Endothelial cell of umbilical vein (primary cell): Measurements from ENCODE around the gene CRYL1. TPM values are rescaled to one million over a fixed set of nuclear protein-coding genes. Genes with fewer than 3 reads are reported as not detected.

ENCODE experiments used
- BruUV-seq: library from RNA; stranded (reverse); fragments of 400-500 nt; replicated peaks from 2 replicates; lab custom pipeline; 2021; lab: Mats Ljungman, UMichigan
- CTCF ChIA-PET: fragments of 300-600, 350-600 bp; sonication (Branson Sonifier 250); formaldehyde crosslinking; loops from one replicate; lab custom pipeline; 2021; ENCODE audit warnings: antibody characterized with exemption, inconsistent platforms; lab: Charles Lee
- POLR2A ChIA-PET: fragments of 300-600, 350-600 bp; sonication (Branson Sonifier 250); formaldehyde crosslinking; loops from one replicate; lab custom pipeline; 2021; ENCODE audit warnings: antibody characterized with exemption, inconsistent platforms; lab: Charles Lee
- DNase-seq: peaks from one replicate; pipeline ENCODE4 v3.0.0-alpha.2; 2011; ENCODE audit warnings: low read depth, low spot score
- FAIRE-seq: peaks from 2 replicates; lab custom pipeline; 2011; peaks lifted over from hg19 to GRCh38; lab: Jason Lieb, UNC
- H2AFZ ChIP-seq: 2 replicates; pipeline ENCODE4 v1.6.0; 2012; ENCODE audit warnings: low read depth, low read length, control low read depth, inconsistent platforms
- H3K27ac ChIP-seq: 2 replicates; pipeline ENCODE4 v1.5.1; 2011; ENCODE audit warnings: low read depth, mild to moderate bottlenecking, control low read depth, low read length, moderate library complexity; ENCODE audit not compliant: insufficient read depth
- H3K27me3 ChIP-seq, 2 experiments: 2 replicates each; pipeline versions ENCODE4 v1.6.0 to v1.6.1; 2011; ENCODE audit warnings: low read length in 2 of 2, mixed read lengths in 1 of 2; ENCODE audit not compliant: control insufficient read depth in 2 of 2, insufficient read depth in 2 of 2
- H3K36me3 ChIP-seq, 2 experiments: 2 replicates in 1 of 2; 3 replicates in 1 of 2; pipeline ENCODE4 v1.5.1; 2011; ENCODE audit warnings: low read length in 2 of 2, mild to moderate bottlenecking in 1 of 2, moderate library complexity in 1 of 2; ENCODE audit not compliant: control insufficient read depth in 2 of 2, insufficient read depth in 2 of 2; ENCODE audit errors: extremely low read depth in 1 of 2
- H3K4me1 ChIP-seq: 3 replicates; pipeline ENCODE4 v1.5.1; 2011; ENCODE audit warnings: mild to moderate bottlenecking, low read length; ENCODE audit not compliant: control insufficient read depth, insufficient read depth; ENCODE audit errors: extremely low read depth
- H3K4me2 ChIP-seq: 2 replicates; pipeline ENCODE4 v1.6.1; 2011; ENCODE audit warnings: low read length, control low read depth, mixed read lengths; ENCODE audit not compliant: insufficient read depth
- H3K4me3 ChIP-seq, 3 experiments: fragments of 200-600 bp in 1 of 3; sonication (generic), shearing (Covaris generic) in 1 of 3; replicated peaks in 1 of 3; 2 replicates each; pipeline ENCODE4 v1.5.1; 2011 to 2016; ENCODE audit warnings: control low read depth in 3 of 3, low read length in 3 of 3, mild to moderate bottlenecking in 2 of 3, inconsistent platforms in 1 of 3, low read depth in 1 of 3, moderate library complexity in 1 of 3; ENCODE audit not compliant: insufficient read depth in 1 of 3
- H3K79me2 ChIP-seq: 2 replicates; pipeline ENCODE4 v1.6.0; 2012; ENCODE audit warnings: low read length, inconsistent platforms; ENCODE audit not compliant: control insufficient read depth, insufficient read depth
- H3K9ac ChIP-seq: replicated peaks from 2 replicates; pipeline ENCODE3; 2011; ENCODE audit warnings: low read length, control low read depth; ENCODE audit not compliant: insufficient read depth; ENCODE audit errors: extremely low read depth
- H3K9me1 ChIP-seq: replicated peaks from 3 replicates; pipeline ENCODE4 v1.6.0; 2011; ENCODE audit warnings: mild to moderate bottlenecking, low read length; ENCODE audit not compliant: control insufficient read depth, insufficient read depth; ENCODE audit errors: extremely low read depth
- H3K9me3 ChIP-seq: replicated peaks from 2 replicates; pipeline ENCODE4 v1.5.1; 2012; ENCODE audit warnings: low read length, inconsistent platforms; ENCODE audit not compliant: control insufficient read depth, insufficient read depth
- H4K20me1 ChIP-seq: replicated peaks from 2 replicates; pipeline ENCODE3; 2011; ENCODE audit warnings: mild to moderate bottlenecking, low read length; ENCODE audit not compliant: control insufficient read depth, insufficient read depth; ENCODE audit errors: extremely low read depth
- EZH2 ChIP-seq: IDR thresholded peaks from 2 replicates; pipeline ENCODE4 v1.6.1; 2012; ENCODE audit warnings: borderline replicate concordance, low read depth, mild to moderate bottlenecking, moderate library complexity, low read length, inconsistent platforms; ENCODE audit not compliant: severe bottlenecking
- FOS ChIP-seq: IDR thresholded peaks from 2 replicates; pipeline ENCODE4 v1.6.1; 2011; ENCODE audit warnings: mild to moderate bottlenecking, low read length, moderate library complexity, borderline replicate concordance; ENCODE audit not compliant: insufficient read depth
- GATA2 ChIP-seq: IDR thresholded peaks from 2 replicates; pipeline ENCODE4 v1.7.0; 2011; ENCODE audit warnings: low read depth, mild to moderate bottlenecking, moderate library complexity, mixed read lengths, low read length; ENCODE audit not compliant: insufficient read length, insufficient read depth
- JUN ChIP-seq: IDR thresholded peaks from 2 replicates; pipeline ENCODE4 v1.6.1; 2011; ENCODE audit warnings: borderline replicate concordance, low read depth; ENCODE audit not compliant: insufficient read length, insufficient read depth
- MAX ChIP-seq: IDR thresholded peaks from 2 replicates; pipeline ENCODE4 v1.6.1; 2011; ENCODE audit not compliant: insufficient read depth, insufficient read length
- MYC ChIP-seq: IDR thresholded peaks from one replicate; pipeline ENCODE4 v1.6.1; 2011; ENCODE audit warnings: mild to moderate bottlenecking, low read depth, low read length
- POLR2A ChIP-seq: IDR thresholded peaks from 2 replicates; pipeline ENCODE4 v1.6.1; 2012; ENCODE audit warnings: low read depth, mild to moderate bottlenecking, control low read depth, low read length
- POLR2AphosphoS5 ChIP-seq: IDR thresholded peaks from 2 replicates; pipeline ENCODE4 v1.6.1; 2012; ENCODE audit warnings: low read depth, mild to moderate bottlenecking, control low read depth, low read length, moderate library complexity; ENCODE audit not compliant: insufficient read depth
- dilution Hi-C: fragments of 300-500 bp; cut with MboI; formaldehyde crosslinking; loops from one replicate; pipeline ENCODE4 v1.15.0; 2019; ENCODE audit warnings: low sequenced_read_pairs; ENCODE audit not compliant: extremely low pct_ligation_motif_present
- intact Hi-C: fragments of 100-400 bp; cut with micrococcal nuclease; formaldehyde crosslinking; loops from one replicate; pipeline ENCODE4 v1.10.0; 2022
- polyA plus RNA-seq, 4 experiments: library from polyadenylated mRNA; depleted of rRNA in 3 of 4; stranded (reverse) in 3 of 4; unstranded in 1 of 4; fragments of >200 nt; gene quantifications; 2 replicates each; pipeline versions ENCODE4 v1.2.1 to v1.2.3, GENCODE V29; 2011 to 2012; ENCODE audit warnings: missing spikeins in 1 of 4
- total RNA-seq: library from RNA; stranded (reverse); gene quantifications from 2 replicates; pipeline ENCODE4 v1.2.3, GENCODE V29; 2021
- TF ChIP-seq, protein P1 (sequence below), 2 donors: IDR thresholded peaks; 1 replicate in 1 of 2; 2 replicates in 1 of 2; pipeline ENCODE4 v1.5.1; 2011; ENCODE audit warnings: low read length in 2 of 2, mild to moderate bottlenecking in 2 of 2, moderate library complexity in 2 of 2, control low read depth in 1 of 2, inconsistent platforms in 1 of 2, low read depth in 1 of 2; ENCODE audit not compliant: insufficient read depth in 1 of 2; ENCODE audit errors: extremely low read depth in 1 of 2

The CRYL1 gene
- total and polyA plus RNA-seq, 2 donors (not counting 3 experiments of a cell fraction or from before 2014, with no cell fraction given): 13.9 to 39.0 TPM

GRCh38 chr13:20512042-20512683 lies 13.5 kb downstream of the CRYL1 start:
- no peaks in the 10 kb centered on the region for H4K20me1 ChIP-seq
- FAIRE-seq: no peak
- H3K79me2 ChIP-seq: no peaks in the 10 kb centered on the region
- no peak for DNase-seq
- no peak overlapping the region for H2AFZ ChIP-seq
- no peaks in the 10 kb centered on the region for H3K27me3 ChIP-seq
- no peak overlapping the region for H3K4me3 ChIP-seq
- H3K9ac ChIP-seq: no peak overlapping the region
- dilution Hi-C loops (no loop called here), intact Hi-C loops (no loop called here)
- TF ChIP-seq FOS: no peak
- TF ChIP-seq EZH2: no peak
- no peak for TF ChIP-seq GATA2
- TF ChIP-seq, protein P1, sequence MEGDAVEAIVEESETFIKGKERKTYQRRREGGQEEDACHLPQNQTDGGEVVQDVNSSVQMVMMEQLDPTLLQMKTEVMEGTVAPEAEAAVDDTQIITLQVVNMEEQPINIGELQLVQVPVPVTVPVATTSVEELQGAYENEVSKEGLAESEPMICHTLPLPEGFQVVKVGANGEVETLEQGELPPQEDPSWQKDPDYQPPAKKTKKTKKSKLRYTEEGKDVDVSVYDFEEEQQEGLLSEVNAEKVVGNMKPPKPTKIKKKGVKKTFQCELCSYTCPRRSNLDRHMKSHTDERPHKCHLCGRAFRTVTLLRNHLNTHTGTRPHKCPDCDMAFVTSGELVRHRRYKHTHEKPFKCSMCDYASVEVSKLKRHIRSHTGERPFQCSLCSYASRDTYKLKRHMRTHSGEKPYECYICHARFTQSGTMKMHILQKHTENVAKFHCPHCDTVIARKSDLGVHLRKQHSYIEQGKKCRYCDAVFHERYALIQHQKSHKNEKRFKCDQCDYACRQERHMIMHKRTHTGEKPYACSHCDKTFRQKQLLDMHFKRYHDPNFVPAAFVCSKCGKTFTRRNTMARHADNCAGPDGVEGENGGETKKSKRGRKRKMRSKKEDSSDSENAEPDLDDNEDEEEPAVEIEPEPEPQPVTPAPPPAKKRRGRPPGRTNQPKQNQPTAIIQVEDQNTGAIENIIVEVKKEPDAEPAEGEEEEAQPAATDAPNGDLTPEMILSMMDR (IDR thresholded peaks at IDR 0.05; ENCODE audit: extremely low read depth in 1 of 2, insufficient read depth in 1 of 2, low read depth in 1 of 2, low read length in 2 of 2): no peak
- TF ChIP-seq MAX: no peak
- TF ChIP-seq POLR2AphosphoS5: no peak
- TF ChIP-seq JUN: no peak
- TF ChIP-seq POLR2A: no peak
- no peak for TF ChIP-seq MYC
- no TSS peak for BruUV-seq
- no peak overlapping the region for H3K27ac ChIP-seq
- no peaks in the 10 kb centered on the region for H3K9me3 ChIP-seq
- POLR2A ChIA-PET: no interaction called here
- no peaks in the 10 kb centered on the region for H3K9me1 ChIP-seq
- CTCF ChIA-PET: interaction anchor here (1.1 kb wide), 1 partner anchor 16 kb away, joined by 3 read pairs; no protein-coding TSS in a partner anchor
- H3K4me1 ChIP-seq: no peaks in the 10 kb centered on the region
- H3K36me3 ChIP-seq: no peaks in the 10 kb centered on the region
- no peak overlapping the region for H3K4me2 ChIP-seq
